ENCODE results near the gene CNTN1.

The CNTN1 gene

DNA sequence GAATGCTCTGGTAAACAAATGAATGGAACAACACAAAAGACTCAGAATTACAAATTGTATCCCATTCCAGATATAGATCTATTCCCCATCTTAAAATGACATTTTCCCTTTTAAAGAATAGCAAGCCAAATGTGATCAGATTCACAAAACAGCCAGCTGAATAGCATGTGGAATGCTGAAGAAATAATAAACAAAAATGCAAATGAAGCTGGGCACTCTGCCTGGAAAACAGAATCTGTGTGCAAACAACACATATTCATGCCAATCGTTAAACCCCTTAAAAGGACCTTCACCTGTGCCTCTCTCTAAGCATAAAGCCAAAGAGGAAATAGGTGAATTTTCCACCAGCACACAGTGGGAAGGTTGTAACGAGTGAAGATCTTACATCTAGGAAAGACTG is 428.0 kb downstream of the CNTN1 start:
- DNase-seq (ENCODE audit: low spot score): no peak

DNA sequence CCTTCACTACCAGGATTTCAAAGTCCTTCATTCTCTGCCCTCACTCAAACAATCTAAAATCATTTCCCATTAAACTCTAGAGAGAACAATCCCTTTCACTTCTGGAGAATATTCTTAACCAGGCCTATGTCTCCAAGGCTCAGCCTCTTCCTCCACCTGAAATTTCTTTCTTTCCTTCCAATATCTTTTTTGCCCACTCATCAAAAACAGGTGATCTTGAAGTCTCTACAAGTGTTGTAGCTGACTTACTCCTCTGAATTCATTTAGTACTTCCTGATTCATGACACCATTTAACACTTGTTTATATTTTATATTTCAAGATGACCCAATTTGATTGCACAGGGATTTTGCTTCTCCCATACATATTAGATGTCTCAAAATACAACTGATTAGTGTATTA is 429.1 kb downstream of the CNTN1 start:
- DNase-seq (ENCODE audit: low spot score): no peak
